Lower lobe of right lung (tissue), 2 donors: ENCODE data around the gene ACKR2. TPM values are rescaled to one million over a fixed set of nuclear protein-coding genes. Genes with fewer than 3 reads are reported as not detected.

Source experiments
- ATAC-seq, 2 donors: fragments of 200-7000 bp; cut with Tn5 transposase; one replicate each; pipeline ENCODE4 v1.9.1; 2020 to 2022; ENCODE audit warnings: mild to moderate bottlenecking in 2 of 2, moderate library complexity in 2 of 2
- DNase-seq: peaks from one replicate; pipeline ENCODE4 v3.0.0-alpha.2; 2020
- H3K27ac ChIP-seq: fragments of 200-600 bp; one replicate; pipeline ENCODE4 v1.8.0; 2022
- H3K27me3 ChIP-seq: fragments of 200-600 bp; one replicate; pipeline ENCODE4 v1.8.0; 2022; ENCODE audit warnings: low read depth
- H3K36me3 ChIP-seq: fragments of 200-600 bp; one replicate; pipeline ENCODE4 v1.8.0; 2022; ENCODE audit warnings: mild to moderate bottlenecking
- H3K4me1 ChIP-seq: fragments of 200-600 bp; one replicate; pipeline ENCODE4 v1.8.0; 2022
- H3K4me3 ChIP-seq: fragments of 200-600 bp; one replicate; pipeline ENCODE4 v1.8.0; 2022; ENCODE audit warnings: mild to moderate bottlenecking
- H3K9me3 ChIP-seq: fragments of 200-600 bp; one replicate; pipeline ENCODE4 v1.8.0; 2022
- CTCF ChIP-seq: fragments of 200-600 bp; IDR thresholded peaks from one replicate; pipeline ENCODE4 v1.8.0; 2022; ENCODE audit warnings: antibody characterized with exemption, mild to moderate bottlenecking
- intact Hi-C: fragments of 100-400 bp; cut with DNase I; formaldehyde crosslinking; loops from one replicate; pipeline ENCODE4 v1.11.0; 2022
- total RNA-seq: library from RNA; stranded (reverse); fragmentation: NEBNext Ultra II Directional; extraction: Animal tissue kit (Norgen Biotek cat#: 25700); gene quantifications from one replicate; pipeline ENCODE4 v1.2.1, GENCODE V29; 2021
- donor health status: DM: no; HTN: yes; CAD: no; lungs with severe emphysema.

The ACKR2 gene
- total RNA-seq, 1 donor from 2014 or later = 5.3 TPM

DNA sequence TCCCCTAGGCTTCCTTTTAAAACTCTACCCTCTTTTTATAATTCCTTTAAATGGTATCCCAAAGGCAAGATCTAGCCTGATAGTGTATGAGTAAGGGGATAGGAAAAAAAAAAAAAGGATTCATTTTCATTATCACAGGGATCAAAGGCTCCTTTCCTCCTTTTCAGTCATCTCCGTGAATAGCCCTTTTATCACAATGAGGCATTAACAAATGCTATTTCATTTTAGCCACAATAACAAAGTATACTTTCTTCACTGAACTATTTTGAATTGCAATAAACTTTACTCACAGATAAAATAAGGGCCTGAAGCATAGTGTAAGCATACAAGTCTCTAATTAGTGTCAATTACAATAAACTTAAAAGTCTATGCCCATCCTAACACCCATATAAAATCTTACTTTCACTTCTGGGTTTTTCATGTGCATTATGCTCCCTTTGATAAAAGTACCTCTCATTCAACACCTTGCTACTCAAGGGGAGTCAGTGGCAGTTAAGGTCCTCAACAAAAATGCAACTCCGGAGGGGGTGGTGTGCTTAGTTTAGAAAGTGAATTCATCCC is 13.5 kb upstream of the ACKR2 start:
- DNase-seq (no peak), ATAC-seq (no peak)
- H3K36me3 ChIP-seq = peaks cover 20% of the 10 kb centered on the region
- H3K27ac ChIP-seq = no peak overlapping the region
- peaks cover 11% of the 10 kb centered on the region for H3K4me1 ChIP-seq
- H3K27me3 ChIP-seq = no peaks in the 10 kb centered on the region
- no peak for TF ChIP-seq CTCF
- intact Hi-C loops = no loop called here
- H3K4me3 ChIP-seq = no peak overlapping the region
- H3K9me3 ChIP-seq = no peaks in the 10 kb centered on the region

- H3K36me3 ChIP-seq = peaks cover 20% of the 10 kb centered on the region
- intact Hi-C loops = no loop called here
- no peak overlapping the region for H3K4me3 ChIP-seq
- no peaks in the 10 kb centered on the region for H3K9me3 ChIP-seq
- peaks cover 18% of the 10 kb centered on the region for H3K4me1 ChIP-seq
- TF ChIP-seq CTCF = no peak
- ATAC-seq (no peak), DNase-seq (no peak)
- no peak overlapping the region for H3K27ac ChIP-seq
- no peaks in the 10 kb centered on the region for H3K27me3 ChIP-seq
Observed at GRCh38 chr3:42796332-42796885, 12.8 kb upstream of the ACKR2 start.

GRCh38 chr3:42799376-42799775 is 9.9 kb upstream of the ACKR2 start:
- Histone ChIP-seq H3K27ac (no peak overlapping the region), H3K4me1 (peaks cover 39% of the 10 kb centered on the region), H3K36me3 (no peaks in the 10 kb centered on the region), H3K9me3 (no peaks in the 10 kb centered on the region), H3K4me3 (no peak overlapping the region), H3K27me3 (no peaks in the 10 kb centered on the region)
- TF ChIP-seq CTCF = no peak
- DNase-seq (no peak), ATAC-seq (no peak)
- intact Hi-C loops = no loop called here

- DNase-seq (no peak), ATAC-seq (no peak)
- H3K4me1 ChIP-seq = peaks cover 46% of the 10 kb centered on the region
- no peak for TF ChIP-seq CTCF
- no peaks in the 10 kb centered on the region for H3K36me3 ChIP-seq
- H3K27ac ChIP-seq = no peak overlapping the region
- no peak overlapping the region for H3K4me3 ChIP-seq
- H3K9me3 ChIP-seq = no peaks in the 10 kb centered on the region
- H3K27me3 ChIP-seq = no peaks in the 10 kb centered on the region
- intact Hi-C loops = no loop called here
Observed at GRCh38 chr3:42800251-42800650, 9.0 kb upstream of the ACKR2 start.

GRCh38 chr3:42801048-42801620 is 8.1 kb upstream of the ACKR2 start:
- DNase-seq = no peak
- Histone ChIP-seq H3K4me3 (no peak overlapping the region), H3K4me1 (peaks cover 47% of the 10 kb centered on the region), H3K9me3 (no peaks in the 10 kb centered on the region), H3K27me3 (no peaks in the 10 kb centered on the region), H3K36me3 (no peaks in the 10 kb centered on the region), H3K27ac (no peak overlapping the region)
- no peak for TF ChIP-seq CTCF
- intact Hi-C loops = no loop called here
- no peak for ATAC-seq
